HG03039 (cell line): ENCODE measurements around the gene SLC2A14.
"Not testable (repeated sequence)": the region's sequence is repeated elsewhere in the genome, so short reads cannot be mapped to it uniquely, and the experiment has no call there.

Experiments
- ATAC-seq: cut with Tn5 transposase; IDR thresholded peaks from one replicate; pipeline ENCODE4 v1.9.1; 2021; ENCODE audit warnings: mild to moderate bottlenecking, moderate library complexity; ENCODE audit not compliant: unreplicated experiment

SLC2A14 gene

DNA sequence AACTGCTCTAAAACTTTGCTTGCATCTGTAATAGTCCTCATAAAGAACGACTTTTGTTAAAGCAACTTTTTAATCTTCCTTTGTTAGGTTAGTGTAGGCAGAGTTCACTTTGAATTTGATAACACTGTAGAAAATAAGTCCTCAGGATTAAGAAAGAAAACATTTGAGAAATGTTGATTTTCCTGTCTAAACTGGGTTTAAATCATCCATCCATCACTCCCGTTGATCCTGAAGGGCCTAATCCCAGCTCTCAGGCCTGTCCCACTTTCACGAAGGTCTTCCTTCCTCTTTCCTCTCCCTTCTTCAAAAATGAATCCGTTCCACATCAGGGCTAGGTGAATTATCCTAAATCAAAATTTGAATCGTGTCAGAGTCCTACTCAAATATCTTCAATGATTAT is 36.9 kb downstream of the SLC2A14 start:
- no peak for ATAC-seq

DNA sequence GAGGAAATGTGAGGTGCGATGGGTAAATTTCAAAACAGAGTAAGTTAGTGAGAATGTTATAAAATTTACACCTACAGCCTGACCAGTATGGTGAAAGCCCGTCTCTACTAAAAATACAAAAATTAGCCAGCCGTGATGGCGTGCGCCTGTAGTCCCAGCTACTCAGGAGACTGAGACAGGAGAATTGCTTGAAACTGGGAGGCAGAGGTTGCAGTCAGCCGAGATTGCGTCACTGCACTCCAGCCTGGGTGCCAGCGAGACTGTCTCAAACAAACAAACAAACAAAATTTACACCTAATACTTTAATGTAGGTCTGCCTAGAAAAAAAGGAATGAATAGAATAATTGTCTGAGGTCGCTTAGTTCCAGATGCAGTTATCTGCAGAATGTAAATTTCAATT is 37.6 kb downstream of the SLC2A14 start:
- no peak for ATAC-seq

GRCh38 chr12:7834701-7835100 is 38.0 kb downstream of the SLC2A14 start:
- ATAC-seq = no peak

GRCh38 chr12:7833831-7834230 is 38.9 kb downstream of the SLC2A14 start:
- no peak for ATAC-seq

GRCh38 chr12:7833201-7833600 is 39.5 kb downstream of the SLC2A14 start:
- not testable (repeated sequence) for ATAC-seq

- ATAC-seq = peak; percentile 58
Observed at GRCh38 chr12:7832059-7832696, 40.5 kb downstream of the SLC2A14 start.

- ATAC-seq = not testable (repeated sequence)
Observed at GRCh38 chr12:7829737-7830136, 43.0 kb downstream of the SLC2A14 start.

GRCh38 chr12:7825754-7826153 is 47.0 kb downstream of the SLC2A14 start:
- not testable (repeated sequence) for ATAC-seq

- ATAC-seq = no peak
Observed at GRCh38 chr12:7806863-7807487, 65.7 kb downstream of the SLC2A14 start.

DNA sequence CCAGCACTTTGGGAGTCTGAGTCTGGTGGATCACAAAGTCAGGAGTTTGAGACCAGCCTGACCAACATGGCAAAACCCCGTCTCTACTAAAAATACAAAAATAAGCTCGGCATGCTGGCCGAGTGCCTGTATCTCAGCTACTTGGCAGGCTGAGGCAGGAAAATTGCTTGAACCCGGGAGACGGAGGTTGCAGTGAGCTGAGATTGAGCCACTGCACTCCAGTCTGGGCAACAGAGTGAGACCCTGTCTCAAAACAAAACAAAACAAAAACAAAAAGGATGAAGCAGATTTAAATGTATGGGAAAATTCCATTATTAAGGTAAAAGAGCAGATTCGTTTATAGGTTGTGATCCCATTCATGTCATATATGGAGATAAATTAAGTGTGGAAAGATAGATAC is 66.4 kb downstream of the SLC2A14 start:
- ATAC-seq = not testable (repeated sequence)

GRCh38 chr12:7801460-7801859 is 71.3 kb downstream of the SLC2A14 start:
- no peak for ATAC-seq

GRCh38 chr12:7798750-7799308 is 73.9 kb downstream of the SLC2A14 start:
- not testable (repeated sequence) for ATAC-seq

DNA sequence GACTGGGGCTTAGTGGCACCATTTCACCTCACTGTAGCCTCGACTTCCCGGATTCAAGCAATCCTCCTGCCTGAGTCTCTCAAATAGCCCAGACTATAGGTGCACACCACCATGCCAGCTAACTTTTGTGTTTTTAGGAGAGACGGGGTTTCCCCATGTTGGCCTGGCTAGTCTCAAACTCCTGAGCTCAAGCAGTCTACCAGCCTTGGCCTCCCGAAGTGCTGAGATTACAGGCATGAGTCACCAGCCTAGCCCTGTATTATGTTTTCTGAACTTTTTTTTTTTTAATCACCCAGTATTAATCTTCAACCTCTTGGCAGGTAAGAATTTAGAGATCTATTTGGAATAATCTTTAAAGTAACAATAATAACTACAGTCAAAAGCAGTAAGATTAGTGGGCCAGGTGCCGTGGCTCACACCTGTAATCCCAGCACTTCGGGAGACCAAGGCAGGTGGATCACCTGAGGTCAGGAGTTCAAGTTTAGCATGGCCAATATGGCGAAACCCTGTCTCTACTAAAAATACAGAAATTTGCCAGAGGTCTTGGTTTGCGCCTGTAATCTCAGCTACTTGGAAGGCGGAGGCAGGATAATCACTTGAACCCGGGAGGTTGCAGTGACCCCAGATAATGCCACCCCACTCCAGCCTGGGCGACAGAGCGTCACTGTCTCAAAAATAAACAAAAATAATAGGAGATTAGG is 74.9 kb downstream of the SLC2A14 start:
- ATAC-seq = no peak

DNA sequence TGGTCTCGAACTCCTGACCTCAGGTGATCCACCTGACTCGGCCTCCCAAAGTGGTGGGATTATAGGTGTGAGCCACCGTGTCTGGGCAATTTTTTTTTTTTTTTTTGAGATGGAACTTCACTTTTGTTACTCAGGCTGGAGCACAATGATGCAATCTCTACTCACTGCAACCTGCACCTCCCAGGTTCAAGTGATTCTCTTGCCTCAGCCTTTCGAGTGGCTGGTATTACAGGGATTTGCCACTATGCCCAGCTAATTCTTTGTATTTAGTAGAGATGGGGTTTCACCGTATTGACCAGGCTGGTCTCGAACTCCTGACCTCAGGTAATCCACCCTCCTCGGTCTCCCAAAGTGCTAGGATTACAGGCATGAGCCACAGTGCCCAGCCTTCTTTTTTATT is 75.4 kb downstream of the SLC2A14 start:
- not testable (repeated sequence) for ATAC-seq

DNA sequence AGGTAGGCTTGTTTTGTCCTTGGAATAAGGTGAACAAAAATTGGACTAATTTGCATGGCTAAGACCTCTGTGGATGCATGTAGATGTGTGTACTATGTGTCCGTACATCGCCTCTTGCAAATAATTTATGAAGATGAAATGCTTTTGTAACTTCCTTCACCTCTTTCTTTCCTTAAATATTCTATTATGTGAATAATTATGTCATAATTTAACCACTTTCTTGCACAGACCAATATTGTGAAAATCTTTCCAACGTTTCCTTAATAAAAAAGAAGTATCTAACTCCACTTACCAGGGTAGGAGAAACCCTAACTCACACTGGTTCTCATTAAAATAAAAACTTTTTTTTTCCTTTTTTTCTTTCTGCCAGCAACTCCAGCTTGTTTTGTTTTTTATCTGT is 79.5 kb downstream of the SLC2A14 start:
- ATAC-seq = no peak

- not testable (repeated sequence) for ATAC-seq
Observed at GRCh38 chr12:7788884-7789528, 83.7 kb downstream of the SLC2A14 start, which contains the start of gene NANOG. NANOG (plus strand) TSS chr12:7789402; CDS start chr12:7789615, 213 bp downstream.

DNA sequence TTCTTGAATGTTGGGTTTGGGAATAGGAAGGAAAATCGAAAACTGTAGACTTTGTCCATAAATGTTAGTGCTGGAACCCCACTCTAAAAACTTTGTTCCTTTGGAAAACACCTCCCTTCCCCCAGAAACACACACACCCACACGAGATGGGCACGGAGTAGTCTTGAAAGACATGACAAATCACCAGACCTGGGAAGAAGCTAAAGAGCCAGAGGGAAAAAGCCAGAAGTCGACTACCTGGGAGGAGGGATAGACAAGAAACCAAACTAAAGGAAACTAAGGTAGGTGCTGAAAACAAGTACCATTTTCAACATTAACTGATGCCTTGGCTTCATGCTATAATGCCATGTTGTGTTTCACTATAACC is 84.4 kb downstream of the SLC2A14 start:
- no peak for ATAC-seq

- no peak for ATAC-seq
Observed at GRCh38 chr12:7787574-7788293, 85.0 kb downstream of the SLC2A14 start.

DNA sequence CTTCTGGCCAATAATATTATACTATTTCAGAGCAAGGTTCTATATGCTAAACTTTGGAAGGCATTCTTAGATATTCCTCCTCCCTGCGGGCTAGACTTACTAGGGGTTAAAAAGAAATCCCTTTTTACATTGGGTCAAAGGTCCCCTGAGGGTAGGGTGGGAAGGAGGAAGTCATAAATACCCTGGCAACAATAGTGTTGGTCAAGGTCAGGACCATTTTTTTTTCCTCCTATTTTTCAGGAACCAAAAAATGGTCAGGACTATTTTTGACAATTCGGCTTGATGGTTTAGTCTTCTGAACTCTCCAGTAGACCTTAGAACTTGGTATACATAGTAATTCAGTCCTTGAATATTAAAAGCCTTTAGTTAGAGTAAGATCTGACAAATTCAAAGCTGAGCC is 88.0 kb downstream of the SLC2A14 start:
- no peak for ATAC-seq

GRCh38 chr12:7783433-7783832 is 89.3 kb downstream of the SLC2A14 start:
- ATAC-seq = not testable (repeated sequence)

DNA sequence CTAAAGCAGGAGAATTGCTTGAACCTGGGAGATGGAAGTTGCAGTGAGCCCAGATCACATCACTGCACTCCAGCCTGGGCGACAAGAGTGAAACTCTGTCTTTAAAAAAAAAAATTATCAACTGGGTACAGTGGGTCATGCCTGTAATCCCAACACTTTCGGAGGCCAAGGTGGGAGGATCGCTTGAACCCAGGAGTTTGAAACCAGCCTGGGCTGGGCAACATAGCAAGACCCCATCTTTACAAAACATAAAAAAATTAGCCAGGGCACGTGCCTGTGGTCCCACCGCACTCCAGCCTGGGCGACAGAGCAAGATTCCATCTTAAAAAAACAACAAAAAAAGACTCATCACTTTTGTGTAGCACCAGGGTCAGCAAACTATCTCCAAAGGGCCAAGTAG is 90.7 kb downstream of the SLC2A14 start:
- no peak for ATAC-seq
